Glomerular visceral epithelial cell (primary cell): Measurements from ENCODE around the gene LYRM1.
"Not testable (repeated sequence)": the region's sequence is repeated elsewhere in the genome, so short reads cannot be mapped to it uniquely, and the experiment has no call there.

Experiments used
- DNase-seq: peaks from one replicate; pipeline ENCODE4 v3.0.0-alpha.2; 2016; ENCODE audit errors: extremely low spot score

LYRM1 gene

DNA sequence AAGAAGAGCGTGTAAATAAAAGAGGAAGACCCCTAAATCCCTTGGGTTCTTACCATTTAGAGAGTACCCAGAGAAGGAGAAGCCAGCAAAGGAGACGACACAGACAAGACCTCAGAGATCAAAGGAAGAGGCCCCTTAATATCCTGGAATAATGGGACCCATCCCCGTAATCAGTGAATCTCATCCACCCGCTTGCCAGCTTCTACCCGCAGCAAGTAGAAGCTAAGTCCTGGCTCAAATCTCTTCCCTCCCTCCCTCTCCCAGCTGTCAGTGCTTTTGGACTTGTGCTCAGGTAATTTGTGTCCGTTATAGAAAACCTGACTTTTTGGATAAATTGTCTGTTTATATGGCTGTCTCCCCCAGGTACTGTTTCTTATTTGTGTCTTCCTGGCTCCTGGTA, 1.9 kb downstream of the LYRM1 start:
- DNase-seq = no peak

DNA sequence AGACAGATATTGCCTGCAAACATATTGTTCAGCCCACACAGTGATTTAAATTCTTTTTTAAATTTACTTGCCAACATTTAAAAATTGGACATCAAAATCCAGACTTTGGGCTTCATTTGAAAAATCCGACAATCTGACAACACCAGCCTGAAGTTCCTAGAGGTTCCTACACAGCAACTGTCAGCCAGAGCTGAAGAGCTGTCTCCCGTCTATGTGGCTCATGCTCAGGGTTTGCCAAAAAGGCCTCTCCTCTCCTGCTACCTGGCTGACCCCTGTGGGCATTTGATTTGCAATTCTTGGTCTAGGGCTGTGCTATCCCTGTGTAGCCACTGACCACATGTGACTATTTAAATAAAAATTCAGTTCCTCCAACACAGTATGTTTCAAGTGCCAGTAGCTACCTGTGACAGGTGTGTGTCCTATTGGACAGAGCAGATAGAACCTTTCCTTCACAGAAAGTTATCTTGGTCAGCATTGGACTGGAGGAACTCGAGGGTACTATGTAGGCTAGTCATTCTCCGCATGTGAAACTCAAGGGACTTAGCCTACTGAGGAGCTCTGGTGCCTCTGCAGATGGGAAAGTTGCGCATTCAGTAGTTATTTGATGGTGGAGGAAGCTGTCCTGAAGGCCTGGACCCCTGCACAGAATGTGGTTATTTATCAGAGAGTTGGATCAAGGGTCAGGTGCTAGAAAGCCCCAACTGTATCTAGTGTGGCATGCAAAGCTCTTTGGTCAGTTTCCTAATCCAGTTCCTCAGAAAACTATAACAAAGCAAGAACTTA, 2.7 kb downstream of the LYRM1 start:
- DNase-seq = no peak

DNA sequence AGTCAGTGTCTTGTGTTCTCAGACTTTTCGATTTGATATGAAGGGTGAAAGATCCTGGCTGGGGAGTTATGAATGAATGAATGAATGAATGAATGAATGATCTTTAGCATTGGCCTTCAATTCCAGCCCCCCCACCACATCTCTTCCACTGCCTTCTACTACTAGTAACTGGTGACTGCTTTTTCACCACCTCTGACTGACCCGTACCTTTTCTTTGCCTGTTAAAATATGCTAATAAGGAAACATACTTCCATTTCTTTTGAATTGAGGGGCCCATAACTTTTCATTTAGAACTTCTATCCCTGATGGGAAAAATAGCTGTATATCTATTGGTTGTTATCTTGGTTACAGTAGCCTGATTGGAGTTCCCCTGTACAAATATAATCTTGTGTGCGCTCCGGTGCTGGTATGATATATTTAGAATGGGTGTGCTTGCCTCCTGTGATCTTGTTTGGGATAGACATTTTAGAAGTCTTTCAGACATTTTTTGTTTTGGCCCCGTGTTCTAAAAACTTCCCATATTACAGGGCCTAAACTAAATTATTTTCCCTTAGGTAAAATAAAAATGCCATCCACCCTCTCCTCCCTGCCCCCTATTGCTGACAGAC, 3.4 kb downstream of the LYRM1 start:
- no peak for DNase-seq

DNA sequence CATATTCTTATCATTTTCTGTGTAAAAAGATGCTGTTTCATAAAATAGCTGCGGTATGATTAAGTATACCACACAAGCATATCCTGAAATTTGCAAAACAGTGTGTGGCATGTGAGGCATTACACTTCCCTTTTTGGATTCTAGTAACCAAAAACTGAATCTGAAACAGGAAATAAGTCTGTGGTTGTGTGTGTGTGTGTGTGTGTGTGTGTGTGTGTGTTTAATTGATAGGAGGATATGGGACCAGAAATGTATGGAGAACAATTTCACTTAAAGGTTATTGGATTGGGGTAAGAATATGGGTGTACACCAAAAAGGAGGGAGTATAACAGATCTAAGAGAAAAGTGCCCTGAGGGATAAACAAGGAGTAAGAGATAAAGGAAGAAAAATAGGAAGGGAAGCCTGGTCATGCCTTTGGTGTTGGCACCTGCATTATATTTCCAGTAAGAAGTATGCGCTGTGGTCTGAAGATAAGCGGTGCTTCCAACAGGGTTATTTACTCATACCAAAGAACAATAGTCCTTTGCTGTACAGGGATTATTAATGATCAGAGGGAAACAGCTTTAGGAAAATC, 4.0 kb downstream of the LYRM1 start:
- DNase-seq = peak; percentile 34

DNA sequence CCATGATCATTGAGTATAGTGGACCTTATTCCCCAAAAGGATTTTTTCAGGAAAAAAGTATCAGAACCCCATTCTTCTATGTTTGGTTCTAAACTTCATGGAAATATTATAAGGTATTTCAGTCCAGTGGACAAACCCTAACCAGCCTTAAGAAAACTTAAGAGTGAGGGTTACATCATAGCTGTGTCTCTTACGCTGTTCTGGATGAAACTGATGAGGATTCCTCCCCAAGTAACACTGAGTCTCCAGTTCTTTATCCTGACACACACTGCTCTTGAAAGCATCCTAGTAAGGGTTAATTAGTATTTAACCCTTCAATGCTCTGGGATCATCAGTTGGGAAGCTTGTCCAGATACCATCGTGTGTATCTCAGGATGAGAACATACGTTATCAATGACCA, 5.0 kb downstream of the LYRM1 start:
- DNase-seq = no peak

DNA sequence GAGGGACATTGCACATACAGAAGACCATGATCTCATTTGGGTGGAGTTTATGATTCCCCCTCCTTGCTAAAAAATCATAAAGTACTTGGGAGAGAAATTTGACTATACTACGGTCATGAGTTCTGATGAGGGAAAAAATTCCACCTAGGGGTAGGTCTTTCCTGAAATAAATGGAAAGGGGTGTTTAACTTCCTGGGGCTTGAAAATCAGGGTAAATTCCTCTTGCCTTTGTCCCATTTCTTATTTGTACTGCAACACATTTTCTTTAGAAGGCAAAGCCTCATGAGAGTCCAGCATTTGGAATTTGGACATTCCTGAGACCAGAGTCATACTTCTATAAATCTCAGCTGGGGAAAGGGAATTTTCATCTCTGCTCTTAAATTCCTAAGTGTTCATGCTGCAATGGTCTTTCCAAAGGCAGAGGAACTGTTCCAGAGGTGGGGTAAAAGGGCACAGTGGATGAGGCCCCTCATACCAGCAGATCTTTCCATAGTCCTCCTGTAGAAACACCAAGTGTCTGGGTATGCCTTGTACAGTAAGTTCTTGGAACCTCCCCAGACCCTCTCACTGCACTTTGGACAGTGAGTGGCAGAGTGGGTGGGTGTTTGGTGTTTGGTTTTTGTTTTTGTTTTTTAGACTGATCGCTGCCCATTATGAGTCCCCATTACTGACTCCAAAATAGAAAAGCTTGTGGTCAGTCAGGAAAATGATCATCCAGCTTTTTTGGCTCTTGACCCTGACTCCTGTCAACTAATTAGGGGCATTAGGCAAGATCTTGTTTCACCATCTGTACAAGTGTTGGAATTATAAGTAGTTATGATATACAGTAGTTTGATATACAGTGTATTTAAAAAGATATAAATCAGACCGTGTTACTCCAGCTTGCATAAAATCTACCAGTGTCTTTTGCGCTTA, 6.0 kb downstream of the LYRM1 start:
- DNase-seq = peak; percentile 64

DNA sequence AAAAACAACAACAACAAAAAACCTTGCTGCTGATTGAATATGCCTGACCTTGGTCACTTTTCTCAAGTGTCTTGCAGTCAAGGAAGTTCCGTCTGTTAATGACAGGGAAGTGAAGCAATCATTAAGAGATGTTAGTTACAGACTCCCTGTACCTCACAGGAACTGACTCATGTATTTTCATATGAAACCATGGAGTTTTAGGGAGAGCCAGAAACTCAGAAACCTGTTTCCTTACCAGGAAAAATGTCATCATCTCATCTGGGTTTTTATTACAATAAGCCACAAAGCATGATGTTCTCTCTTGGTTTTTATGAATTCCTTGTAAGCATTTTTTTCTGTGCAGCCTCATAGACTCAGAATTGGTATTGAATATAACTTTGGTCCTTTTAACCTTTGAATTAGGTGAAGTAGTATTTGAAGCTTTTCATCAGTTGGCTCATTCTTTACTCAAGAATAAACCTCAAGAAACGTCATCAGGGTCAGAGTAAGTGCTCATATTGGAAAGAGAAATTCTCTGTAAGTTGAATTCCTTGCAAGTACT, 10.3 kb downstream of the LYRM1 start:
- DNase-seq = peak; percentile 78

DNA sequence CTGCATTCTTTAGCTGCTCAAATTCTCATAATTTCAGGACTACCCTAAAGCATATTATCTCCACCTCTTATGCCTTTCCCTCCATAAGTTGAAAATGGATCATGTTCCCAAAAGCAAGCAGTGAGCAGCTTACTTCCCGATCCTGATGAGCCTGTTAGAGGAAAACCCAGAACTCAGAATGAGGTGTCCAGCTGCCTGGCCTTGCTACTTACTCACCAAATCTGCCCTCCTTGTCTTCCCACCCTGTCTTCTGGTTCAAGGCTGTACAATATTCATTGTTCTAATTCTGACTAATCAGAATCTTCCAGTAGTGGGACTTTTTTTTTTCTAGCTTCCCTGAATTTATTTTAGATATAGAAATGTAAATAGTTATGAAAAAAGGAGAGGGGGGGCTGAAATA, 10.8 kb downstream of the LYRM1 start:
- peak; percentile 40 for DNase-seq

DNA sequence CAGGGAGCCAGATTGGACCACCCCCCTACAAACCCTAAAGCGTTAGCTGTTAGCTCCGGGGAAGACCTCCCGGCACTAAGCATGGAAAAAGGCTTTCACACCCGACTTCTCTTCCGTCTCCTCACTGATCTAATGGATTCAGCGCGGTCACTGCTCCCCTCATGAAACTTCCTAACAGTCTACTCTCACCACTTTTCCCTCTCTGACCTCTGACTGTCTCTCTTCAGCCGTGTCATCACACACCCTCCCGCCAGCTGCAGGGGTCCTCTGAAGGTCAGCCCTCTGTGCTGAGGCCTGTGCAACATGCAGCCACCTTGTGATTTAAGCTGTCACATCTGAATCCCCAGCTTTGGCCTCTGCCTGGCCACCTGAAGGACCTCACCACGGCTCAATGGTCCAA, 15.7 kb downstream of the LYRM1 start:
- no peak for DNase-seq

DNA sequence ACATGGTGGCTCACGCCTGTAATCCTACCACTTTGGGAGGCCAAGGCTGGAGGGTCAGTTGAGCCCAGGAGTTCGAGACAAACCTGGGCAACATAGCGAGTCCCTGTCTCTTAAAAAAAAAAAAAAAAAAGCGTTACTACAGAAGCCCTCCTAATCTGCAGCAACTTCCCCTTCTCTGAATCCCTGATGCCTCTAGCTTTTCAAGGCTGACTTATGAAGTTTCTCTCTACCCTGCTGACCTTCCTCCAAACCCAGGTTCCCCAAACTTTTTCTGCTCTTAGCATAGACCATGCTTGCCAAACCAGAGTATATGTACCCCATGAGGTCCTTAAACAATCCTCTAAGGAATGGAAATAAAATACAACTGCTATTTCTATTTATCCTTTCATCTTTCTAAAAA, 16.4 kb downstream of the LYRM1 start:
- no peak for DNase-seq

DNA sequence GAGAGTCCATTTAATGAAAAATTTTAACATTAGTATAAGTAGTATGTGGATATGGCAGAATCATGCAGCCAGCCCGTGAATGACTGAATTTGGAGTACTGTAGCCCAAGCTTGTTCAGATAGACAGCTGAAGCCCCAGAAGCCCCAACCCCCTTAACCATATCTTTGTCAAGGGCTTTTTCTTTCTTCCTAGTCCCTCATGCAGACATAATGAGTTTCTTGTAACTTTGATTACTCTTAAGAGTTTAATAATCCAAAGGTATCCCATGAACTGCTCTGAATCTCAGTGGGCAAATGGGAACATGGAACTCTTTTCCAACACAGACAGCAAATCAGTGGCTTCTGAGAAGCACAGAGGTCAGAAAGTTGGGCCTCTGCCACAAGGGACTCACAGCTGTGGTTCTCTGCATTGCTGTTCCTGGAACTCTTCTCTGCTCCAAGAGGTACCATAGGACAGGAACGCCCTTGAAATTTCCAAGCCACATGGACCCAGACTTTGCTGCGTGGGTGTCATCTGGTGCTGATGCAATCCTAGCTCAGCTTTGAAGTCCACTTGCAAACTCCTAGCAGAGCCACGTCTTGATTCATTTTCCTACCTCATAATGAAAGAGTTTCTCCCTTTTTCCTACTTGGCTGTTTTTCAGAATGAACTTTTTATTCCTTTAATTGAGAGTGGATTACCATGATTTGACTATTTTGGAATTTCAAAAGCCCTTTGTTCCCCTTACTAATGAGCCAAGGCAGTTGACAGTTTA, 18.1 kb downstream of the LYRM1 start:
- no peak for DNase-seq

DNA sequence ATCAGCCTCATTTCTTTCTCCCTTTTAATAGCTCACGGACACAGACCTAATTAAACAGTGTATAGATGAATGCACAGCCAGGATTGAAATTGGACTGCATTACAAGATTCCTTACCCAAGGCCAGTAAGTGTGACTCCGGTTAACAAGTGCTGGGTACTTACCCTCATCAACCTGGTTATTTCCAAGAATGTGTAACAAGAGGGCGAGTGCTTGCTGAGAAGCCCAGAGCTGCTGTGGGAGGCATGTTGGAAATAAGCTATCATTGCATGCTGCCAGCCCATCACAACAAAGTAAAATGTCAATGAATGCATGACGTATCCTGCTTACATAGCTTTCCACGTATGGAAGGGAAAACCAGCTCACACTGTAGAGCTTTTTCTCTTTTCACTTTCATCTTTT, 19.5 kb downstream of the LYRM1 start:
- DNase-seq = no peak

DNA sequence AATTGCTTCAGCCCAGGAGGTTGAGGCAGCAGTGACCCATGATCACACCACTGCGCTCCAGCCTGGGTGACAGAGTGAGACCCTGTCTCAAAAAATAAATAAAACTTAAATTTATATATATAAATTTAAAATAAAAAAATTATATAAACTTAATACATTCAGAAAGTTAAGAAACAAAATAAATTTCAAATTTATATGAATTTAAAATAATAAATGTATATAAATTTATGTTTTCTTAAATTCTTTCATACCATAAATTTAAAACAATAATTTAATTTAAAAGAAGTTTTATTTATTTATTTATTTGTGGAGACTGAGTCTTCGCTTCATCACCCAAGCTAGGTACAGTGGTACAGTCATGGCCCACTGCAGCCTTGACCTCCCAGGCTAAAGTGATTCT, 20.2 kb downstream of the LYRM1 start:
- DNase-seq = no peak

DNA sequence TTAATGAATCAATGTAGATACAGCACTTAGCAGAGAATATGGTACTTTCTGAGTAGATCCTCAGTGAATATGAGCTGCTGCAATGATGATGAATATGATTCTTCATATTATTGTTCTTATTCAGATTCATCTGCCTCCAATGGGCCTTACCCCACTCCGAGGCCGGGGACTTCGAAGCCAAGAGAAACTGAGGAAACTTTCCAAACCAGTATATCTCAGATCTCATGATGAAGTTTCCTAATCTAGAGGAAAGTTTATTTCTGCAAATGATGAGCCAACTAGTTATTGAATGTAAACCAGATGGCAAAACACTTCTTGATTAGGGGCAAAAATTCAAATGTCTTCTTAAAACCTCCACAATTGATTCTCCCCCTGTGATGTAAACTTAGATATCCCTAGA, 23.3 kb downstream of the LYRM1 start:
- no peak for DNase-seq

DNA sequence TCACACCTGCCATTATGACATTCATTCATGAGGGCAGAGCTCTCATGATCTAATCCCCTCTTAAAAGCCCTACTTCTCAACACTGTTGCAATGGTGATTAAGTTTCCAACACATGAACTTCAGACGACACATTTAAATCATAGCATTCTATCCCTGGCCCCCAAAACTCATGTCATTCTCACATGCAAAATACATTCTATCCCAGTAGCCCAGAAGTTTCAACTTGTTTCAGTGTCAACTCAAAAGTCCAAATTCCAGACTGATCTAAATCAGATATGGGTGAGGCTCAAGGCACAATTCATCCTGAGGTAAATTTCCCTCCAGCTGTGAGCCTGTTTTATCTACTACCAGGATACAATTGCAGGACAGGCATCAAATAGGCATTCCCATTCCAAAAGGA, 25.2 kb downstream of the LYRM1 start:
- no peak for DNase-seq

DNA sequence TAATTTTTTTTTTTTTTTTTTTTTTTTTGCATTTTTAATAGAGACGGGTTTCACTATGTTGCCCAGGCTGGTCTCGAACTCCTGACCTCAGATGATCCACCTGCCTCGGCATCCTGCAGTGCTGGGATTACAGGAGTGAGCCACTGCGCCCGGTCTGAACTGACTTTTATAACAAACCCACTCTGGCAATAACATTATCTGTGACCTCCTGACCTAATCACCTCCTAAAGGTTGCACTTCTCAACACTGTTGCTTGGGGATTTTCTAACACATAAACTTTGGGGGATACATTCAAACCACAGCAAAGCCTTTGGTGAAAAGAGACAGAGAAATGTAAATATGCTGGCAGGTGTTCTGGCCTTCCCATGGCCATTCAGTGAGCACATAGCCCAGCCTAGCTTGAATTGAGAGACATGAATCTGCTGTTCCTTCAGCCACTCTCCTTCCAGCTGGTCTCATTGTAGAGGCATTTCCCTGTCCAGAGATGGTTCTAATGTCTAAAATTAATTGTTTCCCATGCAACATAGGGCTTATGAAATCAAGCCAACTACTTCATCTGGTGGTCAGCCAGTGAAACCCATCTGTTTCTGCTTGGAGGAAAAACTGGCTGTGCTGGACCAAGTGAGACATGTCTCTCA, 28.3 kb downstream of the LYRM1 start:
- no peak for DNase-seq

DNA sequence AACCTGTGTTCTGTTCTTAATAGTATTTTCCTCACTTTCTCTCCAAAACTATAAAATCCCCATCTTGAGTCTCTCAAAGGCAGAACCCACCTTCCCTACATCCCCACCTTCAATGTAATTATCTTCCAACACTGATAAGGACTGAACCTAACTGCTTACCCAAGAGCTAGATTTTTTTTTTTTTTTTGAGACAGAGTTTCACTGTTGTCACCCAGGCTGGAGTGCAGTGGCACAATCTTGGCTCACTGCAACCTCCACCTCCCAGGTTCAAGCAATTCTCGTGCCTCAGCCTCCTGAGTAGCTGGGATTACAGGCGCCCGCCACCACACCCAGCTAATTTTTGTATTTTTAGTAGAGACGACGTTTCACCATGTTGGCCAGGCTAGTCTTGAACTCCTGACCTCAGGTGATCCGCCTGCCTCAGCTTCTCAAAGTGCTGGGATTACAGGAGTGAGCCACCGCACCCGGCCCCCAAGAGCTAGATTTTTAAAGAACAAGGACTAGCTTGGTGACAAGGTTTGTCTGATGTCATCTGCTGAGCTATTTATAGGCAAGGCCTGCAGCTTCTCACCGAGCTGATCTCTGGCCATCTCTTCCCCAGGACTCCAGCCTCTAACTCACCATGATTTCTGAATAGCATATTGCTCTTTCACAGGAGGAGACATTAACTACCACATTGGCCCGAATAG, 29.2 kb downstream of the LYRM1 start:
- not testable (repeated sequence) for DNase-seq

DNA sequence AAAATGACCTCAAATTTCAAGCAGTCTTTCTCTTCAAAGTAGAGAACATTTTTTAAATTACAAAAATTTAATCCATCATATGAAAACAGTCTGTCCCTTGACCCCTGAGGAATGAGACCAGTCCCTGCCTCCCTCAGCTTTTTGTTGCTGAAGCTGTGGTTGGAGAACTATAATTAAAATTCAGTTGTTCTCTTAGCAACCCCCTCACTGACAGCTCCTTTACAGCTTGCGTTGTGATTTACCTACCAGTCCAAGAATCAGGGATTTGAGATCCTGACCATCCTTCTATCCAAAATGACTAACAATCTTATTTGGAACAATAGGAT, 29.8 kb downstream of the LYRM1 start:
- DNase-seq = no peak

DNA sequence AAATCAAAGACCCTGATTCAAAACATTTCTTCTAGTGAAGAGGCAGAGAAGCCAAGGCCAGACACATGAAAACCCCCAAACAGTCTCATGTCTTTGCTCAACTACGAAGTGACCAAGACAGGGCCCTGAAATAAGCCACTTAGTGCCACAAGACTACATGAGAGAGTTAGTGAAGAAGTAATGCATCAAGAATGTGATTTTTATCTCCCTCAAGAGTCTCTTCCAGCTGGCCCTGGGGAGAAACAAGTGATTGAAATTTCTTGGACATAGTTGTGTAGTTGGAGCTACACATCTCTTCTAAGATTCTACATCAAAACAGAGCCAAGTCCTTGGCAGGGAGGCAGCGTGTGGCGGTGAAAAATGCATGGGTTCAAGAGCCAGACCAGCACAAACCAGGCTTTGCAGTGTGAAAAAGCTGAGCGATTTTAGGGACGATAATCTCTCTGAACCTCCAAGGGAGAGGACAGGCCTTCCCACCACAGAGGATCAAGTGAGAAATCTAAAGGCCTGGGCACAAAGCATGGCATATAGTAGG, 30.6 kb downstream of the LYRM1 start:
- DNase-seq = no peak

DNA sequence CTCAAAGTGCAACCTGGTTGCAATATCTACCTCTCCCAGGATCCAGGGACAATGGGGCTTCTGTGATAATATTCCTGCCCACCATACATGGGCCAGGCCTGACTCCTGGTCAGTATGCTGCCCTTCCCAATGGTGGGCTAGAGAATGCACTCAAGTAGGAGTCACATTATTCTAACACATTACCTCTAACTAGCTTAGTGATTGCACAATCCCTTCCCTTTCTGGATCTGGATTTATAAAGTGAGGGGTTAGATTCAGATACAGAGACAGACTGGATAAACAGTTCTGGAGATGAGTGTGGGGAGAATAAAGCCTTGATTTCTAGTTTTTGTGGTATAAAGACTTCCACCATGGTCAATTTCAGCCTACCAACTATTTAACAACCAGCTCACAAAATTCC, 33.0 kb downstream of the LYRM1 start:
- no peak for DNase-seq
